Measurements from ENCODE around the gene SNRPA1. TPM values are rescaled to one million over a fixed set of nuclear protein-coding genes. Genes with fewer than 3 reads are reported as not detected.
A peak's percentile ranks its signal among the peaks of the same experiment; 100 is the strongest.

SNRPA1 gene
- total RNA-seq, 2 donors from 2014 or later, result 21.4 to 24.9 TPM

- no peak overlapping the region for H3K4me3 ChIP-seq
- peaks cover 0 to 26% of the 10 kb centered on the region in 2 donors for H3K4me1 ChIP-seq
- H3K27ac ChIP-seq, result no peak overlapping the region
- no peaks in the 10 kb centered on the region for H3K9me3 ChIP-seq
- no peak for DNase-seq (ENCODE audit: low spot score)
- no peaks in the 10 kb centered on the region for H3K27me3 ChIP-seq
- TF ChIP-seq CTCF (IDR thresholded peaks at IDR 0.05), result no peak
- H3K36me3 ChIP-seq, result no peaks in the 10 kb centered on the region
These were observed 39.3 kb downstream of the SNRPA1 start for GRCh38 chr15:101255615-101256241.

- Histone ChIP-seq H3K4me1 (peaks cover 0 to 33% of the 10 kb centered on the region in 2 donors), H3K27ac (no peak overlapping the region), H3K9me3 (no peaks in the 10 kb centered on the region), H3K27me3 (no peaks in the 10 kb centered on the region), H3K36me3 (no peaks in the 10 kb centered on the region), H3K4me3 (no peak overlapping the region)
- TF ChIP-seq CTCF (IDR thresholded peaks at IDR 0.05), result no peak
- DNase-seq (ENCODE audit: low spot score), result no peak
These were observed 40.0 kb downstream of the SNRPA1 start for GRCh38 chr15:101255051-101255395.

GRCh38 chr15:101254157-101255050 is 40.6 kb downstream of the SNRPA1 start:
- no peak for DNase-seq (ENCODE audit: low spot score)
- Histone ChIP-seq H3K4me3 (no peak overlapping the region), H3K27ac (no peak overlapping the region), H3K36me3 (no peaks in the 10 kb centered on the region), H3K9me3 (no peaks in the 10 kb centered on the region), H3K27me3 (no peaks in the 10 kb centered on the region), H3K4me1 (peaks cover 0 to 40% of the 10 kb centered on the region in 2 donors)
- no peak for TF ChIP-seq CTCF (IDR thresholded peaks at IDR 0.05)

GRCh38 chr15:101252836-101253235 is 42.2 kb downstream of the SNRPA1 start:
- peak overlapping the region; percentile 84 to 89 for H3K27ac ChIP-seq
- no peaks in the 10 kb centered on the region for H3K36me3 ChIP-seq
- peaks cover 0 to 53% of the 10 kb centered on the region in 2 donors for H3K4me1 ChIP-seq
- H3K9me3 ChIP-seq, result no peaks in the 10 kb centered on the region
- peak overlapping the region; percentile 57 to 70 for H3K4me3 ChIP-seq
- DNase-seq (ENCODE audit: low spot score), result no peak
- H3K27me3 ChIP-seq, result no peaks in the 10 kb centered on the region
- no peak for TF ChIP-seq CTCF (IDR thresholded peaks at IDR 0.05)

GRCh38 chr15:101251830-101252820 is 42.9 kb downstream of the SNRPA1 start, which contains the start of gene CHSY1:
Gene CHSY1 (minus strand): TSS chr15:101252048. CDS start chr15:101251456, 592 bp downstream.
- H3K9me3 ChIP-seq, result no peaks in the 10 kb centered on the region
- TF ChIP-seq CTCF (IDR thresholded peaks at IDR 0.05), result peak; percentile 24 to 64
- no peaks in the 10 kb centered on the region for H3K27me3 ChIP-seq
- H3K4me3 ChIP-seq, result peak within 1 kb of the TSS; percentile 70 to 80
- peaks cover 0 to 61% of the 10 kb centered on the region in 2 donors for H3K4me1 ChIP-seq
- DNase-seq (ENCODE audit: low spot score), result peak; percentile 95
- peak within 1 kb of the TSS; percentile 84 to 89 for H3K27ac ChIP-seq
- no peaks in the 10 kb centered on the region for H3K36me3 ChIP-seq
